ENCODE results near the gene LDLRAD3.
A peak's percentile ranks its signal among the peaks of the same experiment; 100 is the strongest.
"Not testable (repeated sequence)": the region's sequence is repeated elsewhere in the genome, so short reads cannot be mapped to it uniquely, and the experiment has no call there.

LDLRAD3 gene

GRCh38 chr11:36186340-36187175 is 242.7 kb downstream of the LDLRAD3 start:
- no peak for TF ChIP-seq CTCF (IDR thresholded peaks at IDR 0.05; ENCODE audit: insufficient read depth, low read depth, low read length, missing control alignments)
- H3K4me3 ChIP-seq (ENCODE audit: low read length), result no peak overlapping the region
- DNase-seq (ENCODE audit: low read depth), result peak; percentile 88

- no peak for DNase-seq (ENCODE audit: low read depth)
- no peak for TF ChIP-seq CTCF (IDR thresholded peaks at IDR 0.05; ENCODE audit: insufficient read depth, low read depth, low read length, missing control alignments)
- no peak overlapping the region for H3K4me3 ChIP-seq (ENCODE audit: low read length)
These were observed 243.8 kb downstream of the LDLRAD3 start for GRCh38 chr11:36187622-36188021.

- H3K4me3 ChIP-seq (ENCODE audit: low read length), result not testable (repeated sequence)
These were observed 245.9 kb downstream of the LDLRAD3 start for GRCh38 chr11:36189735-36190134.

GRCh38 chr11:36191941-36192340 is 248.1 kb downstream of the LDLRAD3 start:
- no peak for DNase-seq (ENCODE audit: low read depth)
- no peak overlapping the region for H3K4me3 ChIP-seq (ENCODE audit: low read length)
- TF ChIP-seq CTCF (IDR thresholded peaks at IDR 0.05; ENCODE audit: insufficient read depth, low read depth, low read length, missing control alignments), result no peak

More at GRCh38 chr11:36189735-36190134, 245.9 kb downstream of the LDLRAD3 start:
- DNase-seq (ENCODE audit: low read depth), result not testable (repeated sequence)

GRCh38 chr11:36192425-36193289 is 248.8 kb downstream of the LDLRAD3 start:
- TF ChIP-seq CTCF (IDR thresholded peaks at IDR 0.05; ENCODE audit: insufficient read depth, low read depth, low read length, missing control alignments), result no peak
- DNase-seq (ENCODE audit: low read depth), result no peak
- no peak overlapping the region for H3K4me3 ChIP-seq (ENCODE audit: low read length)

- no peak overlapping the region for H3K4me3 ChIP-seq (ENCODE audit: low read length)
- no peak for TF ChIP-seq CTCF (IDR thresholded peaks at IDR 0.05; ENCODE audit: insufficient read depth, low read depth, low read length, missing control alignments)
- DNase-seq (ENCODE audit: low read depth), result no peak
These were observed 249.4 kb downstream of the LDLRAD3 start for GRCh38 chr11:36193290-36193619.

GRCh38 chr11:36193721-36194120 is 249.9 kb downstream of the LDLRAD3 start:
- no peak overlapping the region for H3K4me3 ChIP-seq (ENCODE audit: low read length)
- TF ChIP-seq CTCF (IDR thresholded peaks at IDR 0.05; ENCODE audit: insufficient read depth, low read depth, low read length, missing control alignments), result no peak
- no peak for DNase-seq (ENCODE audit: low read depth)
